K562 (cell line): ENCODE data around the gene RNF26. TPM values are rescaled to one million over a fixed set of nuclear protein-coding genes. Genes with fewer than 3 reads are reported as not detected.

ENCODE experiments used
- CBX1 ChIP-seq: sonication (generic); IDR thresholded peaks from 2 replicates; pipeline ENCODE4 v1.6.1; 2016; ENCODE audit warnings: antibody characterized with exemption, low read depth, mild to moderate bottlenecking
- CSDE1 ChIP-seq, 2 experiments: fragments of 450-650 bp; IDR thresholded peaks; 2 replicates each; pipeline ENCODE4 v1.6.1; 2016; ENCODE audit warnings: mild to moderate bottlenecking in 1 of 2
- CXXC5 ChIP-seq: fragments of 250-450 bp; sonication (Bioruptor Pico); IDR thresholded peaks from 2 replicates; pipeline ENCODE4 v1.8.0; 2022; ENCODE audit warnings: inconsistent platforms, mild to moderate bottlenecking, moderate library complexity
- DNMT1 ChIP-seq: fragments of 450-650 bp; IDR thresholded peaks from 2 replicates; pipeline ENCODE4 v1.6.1; 2016; ENCODE audit warnings: antibody characterized with exemption, mild to moderate bottlenecking
- FIP1L1 ChIP-seq: fragments of 200-400 bp; formaldehyde crosslinking; IDR thresholded peaks from 2 replicates; pipeline ENCODE4 v1.6.1; 2018; ENCODE audit warnings: mild to moderate bottlenecking, low read depth, low read length; ENCODE audit not compliant: poor library complexity, severe bottlenecking
- FOSL1 ChIP-seq: fragments of 200-800 bp; sonication (Bioruptor generic); conservative IDR thresholded peaks from 2 replicates; pipeline ENCODE4 v1.6.1; 2016; ENCODE audit warnings: missing genetic modification characterization, missing compliant biosample characterization
- ILK ChIP-seq: fragments of 450-650 bp; IDR thresholded peaks from 2 replicates; pipeline ENCODE4 v1.6.1; 2016; ENCODE audit warnings: missing genetic modification characterization, low read depth, mild to moderate bottlenecking, missing compliant biosample characterization, moderate library complexity, borderline replicate concordance
- KDM2B ChIP-seq: fragments of 250-450 bp; sonication (Bioruptor Pico); IDR thresholded peaks from 2 replicates; pipeline ENCODE4 v1.8.0; 2021; ENCODE audit warnings: mild to moderate bottlenecking, moderate library complexity
- KLF1 ChIP-seq: fragments of 450-650 bp; IDR thresholded peaks from 2 replicates; pipeline ENCODE4 v1.6.1; 2016; ENCODE audit warnings: missing genetic modification characterization, missing compliant biosample characterization
- MLX ChIP-seq, 2 experiments: fragments of 450-650 bp in 1 of 2; sonication (generic) in 1 of 2; formaldehyde crosslinking; conservative IDR thresholded peaks; 2 replicates each; pipeline versions ENCODE4 v1.4.0 to v1.8.1; 2020 to 2022; ENCODE audit warnings: mild to moderate bottlenecking in 1 of 2, missing genetic modification reagents in 1 of 2
- NFRKB ChIP-seq: fragments of 450-650 bp; IDR thresholded peaks from 2 replicates; pipeline ENCODE4 v1.6.1; 2016; ENCODE audit warnings: low read depth
- NR0B1 ChIP-seq: fragments of 450-650 bp; IDR thresholded peaks from one replicate; pipeline ENCODE4 v1.6.1; 2018; ENCODE audit warnings: mild to moderate bottlenecking, moderate library complexity; ENCODE audit not compliant: partially characterized antibody
- NR2C2 ChIP-seq, 2 experiments: fragments of 200-800 bp in 1 of 2; sonication (Bioruptor generic) in 1 of 2; sonication (generic) in 1 of 2; formaldehyde crosslinking in 1 of 2; IDR thresholded peaks; 2 replicates each; pipeline versions ENCODE4 v1.6.1 to v1.8.0; 2016 to 2022; ENCODE audit warnings: mild to moderate bottlenecking in 1 of 2, missing compliant biosample characterization in 1 of 2, missing genetic modification characterization in 1 of 2, missing genetic modification reagents in 1 of 2
- PREB ChIP-seq: sonication (generic); formaldehyde crosslinking; IDR thresholded peaks from 2 replicates; pipeline ENCODE4 v1.8.1; 2023; ENCODE audit warnings: mild to moderate bottlenecking, missing genetic modification reagents
- RBM15 ChIP-seq: fragments of 200-400 bp; formaldehyde crosslinking; IDR thresholded peaks from 2 replicates; pipeline ENCODE4 v1.6.1; 2018; ENCODE audit warnings: mild to moderate bottlenecking, low read length, moderate library complexity; ENCODE audit not compliant: insufficient read depth
- RCOR1 ChIP-seq, 2 experiments: IDR thresholded peaks; 2 replicates each; pipeline ENCODE4 v1.6.1; 2012; ENCODE audit warnings: low read depth in 2 of 2, low read length in 2 of 2, borderline replicate concordance in 1 of 2, improper control_type of control experiment in 1 of 2
- RNF219 ChIP-seq: fragments of 250-450 bp; sonication (Bioruptor Pico); IDR thresholded peaks from 2 replicates; pipeline ENCODE4 v1.5.0; 2022; ENCODE audit warnings: mild to moderate bottlenecking
- ZNF124 ChIP-seq: sonication (generic); formaldehyde crosslinking; IDR thresholded peaks from 2 replicates; pipeline ENCODE4 v1.8.1; 2022; ENCODE audit warnings: missing genetic modification reagents
- ZNF232 ChIP-seq: sonication (generic); formaldehyde crosslinking; IDR thresholded peaks from 2 replicates; pipeline ENCODE4 v1.8.0; 2022; ENCODE audit warnings: mild to moderate bottlenecking, missing genetic modification reagents
- ZNF274 ChIP-seq: IDR thresholded peaks from 2 replicates; pipeline ENCODE4 v1.6.1; 2011; ENCODE audit warnings: low read depth, mild to moderate bottlenecking, low read length, moderate library complexity, borderline replicate concordance
- ZNF431 ChIP-seq: sonication (generic); formaldehyde crosslinking; IDR thresholded peaks from 2 replicates; pipeline ENCODE4 v1.8.0; 2022; ENCODE audit warnings: mild to moderate bottlenecking, missing genetic modification reagents
- ZNF507 ChIP-seq: conservative IDR thresholded peaks from 2 replicates; pipeline ENCODE4 v1.6.1; 2017; ENCODE audit warnings: missing genetic modification characterization, missing compliant biosample characterization
- ZNF696 ChIP-seq: fragments of 250-450 bp; sonication (Bioruptor Pico); conservative IDR thresholded peaks from 2 replicates; pipeline ENCODE4 v1.4.0; 2020; ENCODE audit warnings: mild to moderate bottlenecking, moderate library complexity
- polyA plus RNA-seq, 8 experiments: library from polyadenylated mRNA; depleted of rRNA in 4 of 8; stranded (reverse) in 5 of 8; unstranded in 3 of 8; fragments of >200 nt; fragmentation: Nextera tagmentation in 2 of 8; fragmentation: Illumina TruSeq in 1 of 8; extraction: Ambion mirVana in 2 of 8; extraction: Trizol in 1 of 8; gene quantifications; 2 replicates each; pipeline versions ENCODE4 v1.2.1 to v1.2.3, GENCODE V29; 2011 to 2014; ENCODE audit warnings: inconsistent platforms in 1 of 8, missing spikeins in 1 of 8
- total RNA-seq, 7 experiments: library from RNA; depleted of rRNA in 6 of 7; stranded (reverse); fragments of >200 nt in 6 of 7; fragmentation: Illumina TruSeq in 2 of 7; extraction: Trizol in 2 of 7; gene quantifications; 2 replicates each; pipeline versions ENCODE4 v1.2.1 to v1.2.3, GENCODE V29; 2011 to 2021; ENCODE audit warnings: low replicate concordance in 1 of 7

The RNF26 gene
- total and polyA plus RNA-seq, 9 of the 15 experiments (the other 6 are each of a cell fraction or from before 2014, with no cell fraction given) = 5.3 to 53.6 (median 12.7) TPM

GRCh38 chr11:119378851-119379465 is 44.6 kb downstream of the RNF26 start (continued):
- TF ChIP-seq NR0B1 (no peak), CBX1 (no peak), ZNF274 (no peak), PREB (CRISPR knock-in tag) (no peak), MLX (CRISPR knock-in tag; conservative IDR thresholded peaks at IDR 0.05) (no peak), CXXC5 (peak; percentile 74), ZNF431 (no peak), FOSL1 (tag) (0 out of 2 replicates have a peak, but pooled peaks have one; percentile 17), ZNF507 (tag) (no peak), FIP1L1 (no peak), RBM15 (no peak), KLF1 (no peak), DNMT1 (no peak), CSDE1 (IDR thresholded peaks at IDR 0.05) (no peak), RCOR1 (IDR thresholded peaks at IDR 0.05; ENCODE audit: borderline replicate concordance in 1 of 2, low read depth in 2 of 2, low read length in 2 of 2) (peak in 1 of 2 experiments; percentile 50; a peak in 2 of 4 replicates), NR2C2 (CRISPR knock-in tag; IDR thresholded peaks at IDR 0.05) (no peak), NR2C2 (tag; IDR thresholded peaks at IDR 0.05) (0 out of 2 replicates have a peak, but pooled peaks have one; percentile 24), KDM2B (no peak), ZNF124 (no peak), NFRKB (no peak), RNF219 (no peak), ILK (tag) (no peak), ZNF232 (CRISPR knock-in tag) (no peak), ZNF696 (CRISPR knock-in tag) (no peak)
